SJSA1 (cell line): ENCODE results near the gene STARD3. TPM values are rescaled to one million over a fixed set of nuclear protein-coding genes. Genes with fewer than 3 reads are reported as not detected.

Experiments
- DNase-seq, 2 experiments: peaks; one replicate each; pipeline ENCODE4 v3.0.0-alpha.2; 2015 to 2020; ENCODE audit warnings: low spot score in 2 of 2, low read depth in 1 of 2
- H3K27ac ChIP-seq: fragments of 250-450 bp; sonication (Bioruptor Pico); 2 replicates; pipeline ENCODE4 v1.5.1; 2020; ENCODE audit warnings: mild to moderate bottlenecking, moderate library complexity
- H3K27me3 ChIP-seq: fragments of 250-450 bp; sonication (Bioruptor Pico); replicated peaks from 2 replicates; pipeline ENCODE4 v1.5.1; 2020; ENCODE audit warnings: mild to moderate bottlenecking, moderate library complexity
- H3K36me3 ChIP-seq: fragments of 250-450 bp; sonication (Bioruptor Pico); 2 replicates; pipeline ENCODE4 v1.5.1; 2020; ENCODE audit warnings: mild to moderate bottlenecking
- H3K4me1 ChIP-seq: fragments of 250-450 bp; sonication (Bioruptor Pico); replicated peaks from 2 replicates; pipeline ENCODE4 v1.6.1; 2021; ENCODE audit warnings: mild to moderate bottlenecking
- H3K4me3 ChIP-seq: fragments of 250-450 bp; sonication (Bioruptor Pico); 2 replicates; pipeline ENCODE4 v1.5.1; 2020; ENCODE audit warnings: mild to moderate bottlenecking
- H3K9me3 ChIP-seq: fragments of 250-450 bp; sonication (Bioruptor Pico); replicated peaks from 2 replicates; pipeline ENCODE4 v1.5.1; 2020; ENCODE audit warnings: mild to moderate bottlenecking
- total RNA-seq: library from RNA; depleted of rRNA; stranded (reverse); fragments of >200 nt; shearing (Covaris generic); gene quantifications from 2 replicates; pipeline ENCODE4 v1.2.3, GENCODE V29; 2014

STARD3 gene
- total RNA-seq, 1 experiment from 2014 or later, result 27.8 TPM

GRCh38 chr17:39666601-39667261 is 29.8 kb downstream of the STARD3 start:
- no peak for DNase-seq
- Histone ChIP-seq H3K4me1 (peaks cover 11% of the 10 kb centered on the region), H3K36me3 (peaks cover under 1% of the 10 kb centered on the region; the same call in 1 of the 2 replicates), H3K27me3 (peaks cover 42% of the 10 kb centered on the region), H3K4me3 (no peak overlapping the region), H3K9me3 (0 out of 2 replicates have a peak, but pooled peaks cover 2% of the 10 kb centered on the region), H3K27ac (no peak overlapping the region)

GRCh38 chr17:39667262-39667944 is 30.5 kb downstream of the STARD3 start:
- no peak overlapping the region for H3K27ac ChIP-seq
- DNase-seq, result no peak
- H3K4me3 ChIP-seq, result no peak overlapping the region
- H3K36me3 ChIP-seq, result no peaks in the 10 kb centered on the region
- 0 out of 2 replicates have a peak, but pooled peaks cover 2% of the 10 kb centered on the region for H3K9me3 ChIP-seq
- peaks cover 11% of the 10 kb centered on the region for H3K4me1 ChIP-seq
- H3K27me3 ChIP-seq, result peaks cover 44% of the 10 kb centered on the region

DNA sequence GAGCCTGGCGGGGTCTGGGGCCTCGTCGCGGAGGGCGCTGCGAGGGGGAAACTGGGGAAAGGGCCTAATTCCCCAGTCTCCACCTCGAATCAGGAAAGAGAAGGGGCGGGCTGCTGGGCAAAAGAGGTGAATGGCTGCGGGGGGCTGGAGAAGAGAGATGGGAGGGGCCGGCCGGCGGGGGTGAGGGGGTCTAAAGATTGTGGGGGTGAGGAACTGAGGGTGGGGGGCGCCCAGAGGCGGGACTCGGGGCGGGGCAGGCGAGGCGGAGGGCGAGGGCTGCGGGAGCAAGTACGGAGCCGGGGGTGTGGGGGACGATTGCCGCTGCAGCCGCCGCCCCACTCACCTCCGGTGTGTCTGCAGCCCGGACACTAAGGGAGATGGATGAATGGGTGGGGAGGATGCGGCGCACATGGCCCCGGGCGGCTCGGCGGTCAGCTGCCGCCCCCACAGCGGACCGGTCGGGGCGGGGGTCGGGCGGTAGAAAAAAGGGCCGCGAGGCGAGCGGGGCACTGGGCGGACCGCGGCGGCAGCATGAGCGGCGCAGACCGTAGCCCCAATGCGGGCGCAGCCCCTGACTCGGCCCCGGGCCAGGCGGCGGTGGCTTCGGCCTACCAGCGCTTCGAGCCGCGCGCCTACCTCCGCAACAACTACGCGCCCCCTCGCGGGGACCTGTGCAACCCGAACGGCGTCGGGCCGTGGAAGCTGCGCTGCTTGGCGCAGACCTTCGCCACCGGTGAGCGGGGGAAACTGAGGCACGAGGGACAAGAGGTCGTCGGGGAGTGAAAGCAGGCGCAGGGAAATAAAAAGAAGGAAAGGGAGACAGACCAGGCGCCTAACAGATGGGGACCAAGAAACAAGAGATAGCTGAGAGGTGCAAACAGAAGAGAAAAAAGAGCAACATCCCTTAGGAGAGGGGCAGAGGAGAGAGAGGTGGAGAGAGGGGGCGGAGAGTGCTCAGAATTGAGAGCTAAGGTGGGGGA is 31.3 kb downstream of the STARD3 start, which contains the start of gene PNMT:
TSS of gene PNMT (plus strand) at position 509 of the 980 bp plus-strand sequence. CDS start at position 532, 23 bp downstream.
- Histone ChIP-seq H3K4me3 (peak within 1 kb of the TSS; percentile 29), H3K9me3 (0 out of 2 replicates have a peak, but pooled peaks cover 2% of the 10 kb centered on the region), H3K27ac (no peak within 1 kb of the TSS), H3K36me3 (no peaks in the 10 kb centered on the region), H3K27me3 (peaks cover 44% of the 10 kb centered on the region), H3K4me1 (peaks cover 11% of the 10 kb centered on the region)
- DNase-seq, result peak; percentile 43 to 64

DNA sequence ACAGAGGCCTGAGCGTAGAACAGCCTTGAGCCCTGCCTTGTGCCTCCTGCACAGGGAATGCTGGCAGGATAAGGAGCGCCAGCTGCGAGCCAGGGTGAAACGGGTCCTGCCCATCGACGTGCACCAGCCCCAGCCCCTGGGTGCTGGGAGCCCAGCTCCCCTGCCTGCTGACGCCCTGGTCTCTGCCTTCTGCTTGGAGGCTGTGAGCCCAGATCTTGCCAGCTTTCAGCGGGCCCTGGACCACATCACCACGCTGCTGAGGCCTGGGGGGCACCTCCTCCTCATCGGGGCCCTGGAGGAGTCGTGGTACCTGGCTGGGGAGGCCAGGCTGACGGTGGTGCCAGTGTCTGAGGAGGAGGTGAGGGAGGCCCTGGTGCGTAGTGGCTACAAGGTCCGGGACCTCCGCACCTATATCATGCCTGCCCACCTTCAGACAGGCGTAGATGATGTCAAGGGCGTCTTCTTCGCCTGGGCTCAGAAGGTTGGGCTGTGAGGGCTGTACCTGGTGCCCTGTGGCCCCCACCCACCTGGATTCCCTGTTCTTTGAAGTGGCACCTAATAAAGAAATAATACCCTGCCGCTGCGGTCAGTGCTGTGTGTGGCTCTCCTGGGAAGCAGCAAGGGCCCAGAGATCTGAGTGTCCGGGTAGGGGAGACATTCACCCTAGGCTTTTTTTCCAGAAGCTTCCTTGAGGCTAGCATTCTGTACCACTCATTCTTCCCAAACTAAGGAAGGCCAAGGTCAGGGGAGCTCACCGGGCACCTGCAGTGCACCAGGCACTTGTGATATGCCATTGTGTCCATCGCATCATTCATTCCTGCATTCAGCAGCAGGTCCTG is 33.2 kb downstream of the STARD3 start:
- H3K4me3 ChIP-seq, result no peak overlapping the region
- peaks cover 44% of the 10 kb centered on the region for H3K27me3 ChIP-seq
- 0 out of 2 replicates have a peak, but pooled peaks cover 2% of the 10 kb centered on the region for H3K9me3 ChIP-seq
- peaks cover 11% of the 10 kb centered on the region for H3K4me1 ChIP-seq
- DNase-seq, result no peak
- H3K36me3 ChIP-seq, result no peaks in the 10 kb centered on the region
- no peak overlapping the region for H3K27ac ChIP-seq

DNA sequence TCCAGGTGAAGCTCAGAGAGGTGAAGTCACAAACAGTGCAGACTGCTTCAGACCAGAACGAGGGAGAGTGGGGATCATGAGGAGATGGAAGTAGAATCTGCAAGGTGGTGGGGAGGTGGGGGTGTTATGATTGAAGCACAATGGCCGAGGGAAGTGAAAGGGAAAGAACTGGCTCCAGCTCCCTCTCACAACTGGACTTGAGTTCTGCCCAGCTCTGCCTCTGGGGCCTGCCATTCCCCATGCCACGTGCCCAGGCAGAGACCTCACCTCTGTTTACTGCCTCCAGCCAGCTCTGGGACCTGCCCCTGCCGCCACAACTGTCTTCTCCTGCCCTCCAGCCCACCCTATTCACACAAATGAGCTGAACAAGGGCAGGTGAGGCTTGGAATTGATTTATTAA is 33.8 kb downstream of the STARD3 start:
- Histone ChIP-seq H3K9me3 (0 out of 2 replicates have a peak, but pooled peaks cover 2% of the 10 kb centered on the region), H3K36me3 (no peaks in the 10 kb centered on the region), H3K27ac (no peak overlapping the region), H3K4me3 (no peak overlapping the region), H3K27me3 (peaks cover 43% of the 10 kb centered on the region), H3K4me1 (peaks cover 10% of the 10 kb centered on the region)
- DNase-seq, result no peak

GRCh38 chr17:39671651-39672521 is 34.9 kb downstream of the STARD3 start:
- no peak for DNase-seq
- 0 out of 2 replicates have a peak, but pooled peaks cover 2% of the 10 kb centered on the region for H3K9me3 ChIP-seq

DNA sequence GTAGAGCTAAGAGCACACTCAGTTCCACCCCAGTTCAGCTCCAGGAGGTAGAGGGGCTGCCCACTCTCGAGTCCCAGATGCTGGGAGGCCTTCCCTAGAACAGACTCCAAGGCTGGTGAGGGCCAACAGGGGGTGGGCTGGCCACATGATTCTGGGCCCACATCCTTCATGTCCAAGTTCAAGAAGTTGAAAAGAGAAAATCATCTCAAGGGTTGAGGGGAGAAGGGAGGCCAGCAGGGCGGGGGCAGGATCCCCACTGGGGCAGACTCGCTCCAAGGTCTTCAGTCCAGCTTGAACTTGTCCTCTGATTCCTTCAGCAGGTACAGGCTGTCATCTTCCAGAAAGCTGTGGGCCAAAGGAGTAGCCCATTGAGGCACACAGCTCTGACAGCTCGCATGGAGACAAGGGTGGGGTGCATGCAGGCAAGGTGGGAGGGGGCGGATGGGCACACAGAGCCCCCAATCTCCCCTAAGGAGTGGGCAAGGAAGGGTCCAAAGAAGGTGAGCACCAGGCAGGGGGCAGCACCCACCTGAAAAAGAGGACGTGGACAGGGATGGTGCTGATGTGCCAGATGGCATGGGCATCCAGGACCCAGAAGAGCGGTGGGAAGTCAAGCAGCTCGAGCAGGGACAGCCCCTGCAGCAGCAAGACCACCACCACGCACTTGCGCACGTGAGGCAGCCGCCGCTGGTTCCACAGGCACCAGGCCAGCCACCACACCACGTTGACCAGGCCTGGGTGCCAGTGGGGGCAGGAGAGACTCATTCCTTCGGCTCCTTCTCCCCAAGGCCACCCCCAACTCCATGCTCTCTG is 35.8 kb downstream of the STARD3 start:
- Histone ChIP-seq H3K4me3 (no peak overlapping the region), H3K27me3 (peaks cover 26% of the 10 kb centered on the region), H3K9me3 (0 out of 2 replicates have a peak, but pooled peaks cover 2% of the 10 kb centered on the region), H3K27ac (no peak overlapping the region), H3K4me1 (peaks cover 7% of the 10 kb centered on the region), H3K36me3 (0 out of 2 replicates have a peak, but pooled peaks cover 3% of the 10 kb centered on the region)
- DNase-seq, result no peak

More at GRCh38 chr17:39671651-39672521, 34.9 kb downstream of the STARD3 start:
- Histone ChIP-seq H3K36me3 (0 out of 2 replicates have a peak, but pooled peaks cover 3% of the 10 kb centered on the region), H3K4me1 (peaks cover 7% of the 10 kb centered on the region), H3K27ac (no peak overlapping the region), H3K27me3 (peaks cover 32% of the 10 kb centered on the region), H3K4me3 (no peak overlapping the region)

GRCh38 chr17:39673335-39674081 is 36.6 kb downstream of the STARD3 start:
- DNase-seq, result no peak
- H3K27ac ChIP-seq, result no peak overlapping the region
- peaks cover 2% of the 10 kb centered on the region for H3K4me1 ChIP-seq
- no peaks in the 10 kb centered on the region for H3K9me3 ChIP-seq
- 0 out of 2 replicates have a peak, but pooled peaks cover 3% of the 10 kb centered on the region for H3K36me3 ChIP-seq
- H3K4me3 ChIP-seq, result no peak overlapping the region
- peaks cover 21% of the 10 kb centered on the region for H3K27me3 ChIP-seq

- no peak for DNase-seq
- Histone ChIP-seq H3K9me3 (no peaks in the 10 kb centered on the region), H3K27ac (no peak overlapping the region), H3K4me1 (no peaks in the 10 kb centered on the region), H3K4me3 (no peak overlapping the region), H3K36me3 (0 out of 2 replicates have a peak, but pooled peaks cover 3% of the 10 kb centered on the region), H3K27me3 (peaks cover 16% of the 10 kb centered on the region; the same call in 1 of the 2 replicates)
Measured at GRCh38 chr17:39674179-39674578, 37.2 kb downstream of the STARD3 start.

DNA sequence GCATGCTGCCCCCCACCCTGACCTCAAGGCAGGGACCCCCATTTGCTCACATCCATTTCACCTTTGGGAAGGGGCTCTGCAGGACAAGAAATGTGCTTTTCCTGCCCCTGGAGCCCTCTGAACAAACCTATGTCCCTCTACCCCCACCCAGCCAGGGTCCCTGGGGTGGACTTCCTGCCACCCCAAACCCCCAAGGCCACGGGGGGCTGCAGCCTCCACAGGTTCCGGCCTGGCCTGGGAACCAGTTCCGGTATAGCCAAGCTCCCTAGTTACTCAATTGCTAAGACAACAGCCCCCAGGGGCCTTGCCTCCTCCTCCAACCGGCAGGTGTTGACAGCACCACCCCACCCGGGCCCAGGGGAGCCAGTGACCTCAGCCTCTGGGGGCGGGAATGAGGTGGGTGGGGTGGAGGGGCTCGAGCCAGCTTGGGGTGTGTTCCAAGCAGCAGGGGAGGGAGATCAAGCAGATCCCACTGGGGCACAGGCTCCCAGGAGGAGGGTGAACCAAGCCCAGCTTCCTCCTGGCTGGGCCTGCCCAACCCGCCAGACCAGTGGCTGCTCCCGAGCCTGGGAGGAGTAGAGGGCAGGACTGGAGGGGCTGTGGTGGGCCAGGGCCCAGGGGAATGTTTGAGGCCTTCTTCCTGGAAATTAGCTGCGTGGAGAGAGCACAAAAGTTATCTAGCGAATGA is 37.9 kb downstream of the STARD3 start:
- Histone ChIP-seq H3K27ac (no peak overlapping the region), H3K4me3 (no peak overlapping the region), H3K27me3 (peaks cover 13% of the 10 kb centered on the region; the same call in 1 of the 2 replicates), H3K4me1 (no peaks in the 10 kb centered on the region), H3K9me3 (no peaks in the 10 kb centered on the region), H3K36me3 (0 out of 2 replicates have a peak, but pooled peaks cover 3% of the 10 kb centered on the region)
- no peak for DNase-seq
